ENCODE results near the gene ZNRF3.

Gene ZNRF3

GRCh38 chr22:28956506-28956905, 73.1 kb downstream of the ZNRF3 start:
- DNase-seq = no peak

GRCh38 chr22:28958611-28959010, 75.2 kb downstream of the ZNRF3 start:
- no peak for DNase-seq

- no peak for DNase-seq
Measured at GRCh38 chr22:28962042-28962554, 78.7 kb downstream of the ZNRF3 start.

GRCh38 chr22:28963362-28963761, 80.0 kb downstream of the ZNRF3 start:
- DNase-seq = no peak

- DNase-seq = no peak
Measured at GRCh38 chr22:28967163-28967665, 83.8 kb downstream of the ZNRF3 start.

- DNase-seq = no peak
Measured at GRCh38 chr22:28967969-28968368, 84.6 kb downstream of the ZNRF3 start.

GRCh38 chr22:28969401-28970168, 86.2 kb downstream of the ZNRF3 start:
- no peak for DNase-seq

- no peak for DNase-seq
Measured at GRCh38 chr22:28973352-28973751, 90.0 kb downstream of the ZNRF3 start.

- no peak for DNase-seq
Measured at GRCh38 chr22:28977060-28977459, 93.7 kb downstream of the ZNRF3 start.

GRCh38 chr22:28977481-28977971, 94.2 kb downstream of the ZNRF3 start:
- DNase-seq = no peak

GRCh38 chr22:28978158-28978557, 94.8 kb downstream of the ZNRF3 start:
- DNase-seq = no peak

- no peak for DNase-seq
Measured at GRCh38 chr22:28978863-28979796, 95.8 kb downstream of the ZNRF3 start.

GRCh38 chr22:28980326-28980725, 97.0 kb downstream of the ZNRF3 start:
- no peak for DNase-seq

- no peak for DNase-seq
Measured at GRCh38 chr22:28981818-28982499, 98.6 kb downstream of the ZNRF3 start.

GRCh38 chr22:28983190-28983589, 99.8 kb downstream of the ZNRF3 start:
- DNase-seq = no peak

GRCh38 chr22:28983788-28984441, 100.5 kb downstream of the ZNRF3 start:
- no peak for DNase-seq

- no peak for DNase-seq
Measured at GRCh38 chr22:28984482-28985158, 101.2 kb downstream of the ZNRF3 start.

- DNase-seq = no peak
Measured at GRCh38 chr22:28985581-28986290, 102.4 kb downstream of the ZNRF3 start.

GRCh38 chr22:28986366-28986765, 103.0 kb downstream of the ZNRF3 start:
- no peak for DNase-seq

GRCh38 chr22:28988457-28988856, 105.1 kb downstream of the ZNRF3 start:
- no peak for DNase-seq

- no peak for DNase-seq
Measured at GRCh38 chr22:28989035-28989464, 105.7 kb downstream of the ZNRF3 start.
